ENCODE measurements around the gene SLC49A3. TPM values are rescaled to one million over a fixed set of nuclear protein-coding genes. Genes with fewer than 3 reads are reported as not detected.
A peak's percentile ranks its signal among the peaks of the same experiment; 100 is the strongest.

Gene SLC49A3
- polyA plus RNA-seq, 3 donors = 9.5 to 29.8 (median 11.1) TPM

DNA sequence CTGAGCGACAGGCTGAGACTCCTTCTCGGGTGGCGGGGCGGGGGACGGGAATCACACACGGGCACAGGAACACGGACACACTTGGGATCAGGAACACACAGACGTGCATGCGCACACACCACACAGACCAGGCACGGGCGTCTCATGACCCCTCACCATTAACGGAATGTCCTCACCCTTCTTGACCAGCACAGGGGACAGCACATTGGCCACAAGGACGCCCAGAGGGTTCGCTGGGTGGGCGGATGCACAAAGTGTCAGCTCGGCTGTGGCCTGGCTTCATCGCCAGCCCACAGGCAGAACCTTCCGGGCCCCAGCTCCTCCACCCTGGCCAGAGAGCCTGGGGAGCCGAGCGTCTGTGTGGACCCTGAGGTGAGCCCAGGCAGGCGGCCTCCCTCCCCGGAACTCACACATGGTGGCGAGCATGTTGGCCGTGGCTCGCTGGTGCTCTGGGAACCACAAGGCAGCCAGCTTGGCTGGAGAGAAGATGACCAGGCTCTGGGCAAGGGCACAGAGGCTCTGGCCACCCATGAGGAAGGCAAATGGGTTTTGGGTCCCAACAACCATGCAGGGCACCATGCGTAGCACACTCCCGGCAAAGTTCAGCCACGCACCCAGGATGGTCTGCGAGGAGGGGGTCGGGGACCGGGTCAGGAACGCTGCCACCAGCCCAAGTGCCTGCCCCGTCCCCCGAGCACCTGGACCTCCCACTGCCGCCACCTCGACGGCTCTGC, 3.1 kb downstream of the SLC49A3 start:
- Histone ChIP-seq H3K9ac (ENCODE audit: insufficient read depth, low read length, poor library complexity, severe bottlenecking) (no peak overlapping the region), H3K4me1 (ENCODE audit: control insufficient read depth in 1 of 2, insufficient read depth in 2 of 2, low read length in 2 of 2) (peaks cover 54 to 63% of the 10 kb centered on the region in 2 donors), H3K9me3 (replicated peaks in 1 of 2; ENCODE audit: control insufficient read depth in 1 of 2, insufficient read depth in 1 of 2, low read length in 2 of 2) (no peaks in the 10 kb centered on the region), H3K4me3 (replicated peaks in 1 of 3; ENCODE audit: low read depth in 2 of 3, low read length in 3 of 3) (no peak overlapping the region), H3K4me2 (replicated peaks; ENCODE audit: extremely low read depth, low read length, poor library complexity, severe bottlenecking) (no peak overlapping the region), H2AFZ (ENCODE audit: insufficient read depth, low read depth, low read length, poor library complexity, severe bottlenecking) (no peak overlapping the region), H3K27me3 (ENCODE audit: control insufficient read depth in 2 of 2, insufficient read depth in 2 of 2, low read length in 2 of 2) (no peaks in the 10 kb centered on the region), H3K79me2 (ENCODE audit: insufficient read depth, low read length) (peaks cover 35% of the 10 kb centered on the region), H3K36me3 (replicated peaks in 1 of 2; ENCODE audit: control insufficient read depth in 1 of 2, insufficient read depth in 2 of 2, low read length in 2 of 2) (peaks cover 4 to 18% of the 10 kb centered on the region in 2 donors), H4K20me1 (ENCODE audit: insufficient read depth, low read length) (peaks cover 45% of the 10 kb centered on the region), H3K27ac (ENCODE audit: low read depth in 1 of 2, low read length in 2 of 2) (no peak overlapping the region)
- Mint-ChIP-seq H3K27ac (peak overlapping the region in 3 of 7 donors; percentile 22 to 70 (median 54)), H3K4me1 (peaks cover 51% of the 10 kb centered on the region), H3K27me3 (ENCODE audit: low read depth in 3 of 3) (peaks cover 0 to under 1% (median 0%) of the 10 kb centered on the region in 3 donors), H3K9me3 (peaks cover 0 to 2% (median 0%) of the 10 kb centered on the region in 7 donors), H3K4me3 (no peak overlapping the region), H3K36me3 (peaks cover 12 to 23% of the 10 kb centered on the region in 2 donors)
- 96% methylated on average over 34 of the region's 37 CpGs for WGBS (ENCODE audit: insufficient coverage)
- TF ChIP-seq, protein P1, sequence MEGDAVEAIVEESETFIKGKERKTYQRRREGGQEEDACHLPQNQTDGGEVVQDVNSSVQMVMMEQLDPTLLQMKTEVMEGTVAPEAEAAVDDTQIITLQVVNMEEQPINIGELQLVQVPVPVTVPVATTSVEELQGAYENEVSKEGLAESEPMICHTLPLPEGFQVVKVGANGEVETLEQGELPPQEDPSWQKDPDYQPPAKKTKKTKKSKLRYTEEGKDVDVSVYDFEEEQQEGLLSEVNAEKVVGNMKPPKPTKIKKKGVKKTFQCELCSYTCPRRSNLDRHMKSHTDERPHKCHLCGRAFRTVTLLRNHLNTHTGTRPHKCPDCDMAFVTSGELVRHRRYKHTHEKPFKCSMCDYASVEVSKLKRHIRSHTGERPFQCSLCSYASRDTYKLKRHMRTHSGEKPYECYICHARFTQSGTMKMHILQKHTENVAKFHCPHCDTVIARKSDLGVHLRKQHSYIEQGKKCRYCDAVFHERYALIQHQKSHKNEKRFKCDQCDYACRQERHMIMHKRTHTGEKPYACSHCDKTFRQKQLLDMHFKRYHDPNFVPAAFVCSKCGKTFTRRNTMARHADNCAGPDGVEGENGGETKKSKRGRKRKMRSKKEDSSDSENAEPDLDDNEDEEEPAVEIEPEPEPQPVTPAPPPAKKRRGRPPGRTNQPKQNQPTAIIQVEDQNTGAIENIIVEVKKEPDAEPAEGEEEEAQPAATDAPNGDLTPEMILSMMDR (IDR thresholded peaks at IDR 0.05) = no peak
- intact Hi-C loops (cut with micrococcal nuclease) = loop anchor here in 1 of 2 donors (5.0 to 10.0 kb wide), 2 partner anchors 351 to 896 kb away; partner anchors contain the start of gene ZNF141
- DNase-seq = no peak

DNA sequence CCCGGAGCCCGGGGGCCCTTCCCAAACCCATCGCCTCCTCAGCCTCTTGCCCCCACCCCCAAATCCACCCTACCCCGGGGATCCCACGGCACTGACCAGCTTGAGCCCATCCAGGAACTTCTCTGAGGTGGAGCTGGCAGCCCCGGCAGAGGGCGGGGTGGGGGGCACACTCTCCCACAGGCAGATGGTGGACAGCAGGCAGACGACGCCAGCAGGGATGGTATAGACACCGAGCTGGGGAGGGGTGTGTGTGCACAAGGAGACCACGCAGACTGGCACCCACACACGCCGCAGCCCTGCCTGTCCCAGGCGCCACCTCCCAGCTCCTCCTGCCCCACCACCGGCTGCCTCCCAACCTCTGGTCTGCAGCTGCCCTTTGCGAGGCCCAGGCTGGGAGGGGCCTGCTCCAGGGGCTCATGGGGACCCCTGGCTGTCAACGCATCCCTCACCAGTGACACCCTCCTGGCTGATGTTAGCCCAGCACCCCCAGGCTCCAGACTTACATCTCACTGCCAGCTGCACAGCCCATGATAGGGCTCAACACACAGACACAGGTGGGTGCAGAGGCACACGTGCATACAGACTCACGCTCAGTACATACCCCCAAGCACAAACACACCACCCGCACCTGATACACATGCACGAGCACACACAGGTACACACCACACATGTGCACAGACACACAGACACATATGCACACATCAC, 4.2 kb downstream of the SLC49A3 start:
- 91% methylated on average over 16 of the region's 21 CpGs for WGBS (ENCODE audit: insufficient coverage)
- TF ChIP-seq, protein P1 (IDR thresholded peaks at IDR 0.05) = no peak
- peaks cover 53 to 62% of the 10 kb centered on the region in 2 donors for H3K4me1 ChIP-seq (ENCODE audit: control insufficient read depth in 1 of 2, insufficient read depth in 2 of 2, low read length in 2 of 2)
- no peak overlapping the region for H3K4me3 Mint-ChIP-seq
- no peak overlapping the region for H2AFZ ChIP-seq (ENCODE audit: insufficient read depth, low read depth, low read length, poor library complexity, severe bottlenecking)
- H3K36me3 ChIP-seq (replicated peaks in 1 of 2; ENCODE audit: control insufficient read depth in 1 of 2, insufficient read depth in 2 of 2, low read length in 2 of 2) = peaks cover 4 to 18% of the 10 kb centered on the region in 2 donors
- H3K36me3 Mint-ChIP-seq = peaks cover 12 to 23% of the 10 kb centered on the region in 2 donors
- peak overlapping the region in 3 of 7 donors; percentile 2 to 57 (median 25) for H3K27ac Mint-ChIP-seq
- no peak overlapping the region for H3K4me2 ChIP-seq (replicated peaks; ENCODE audit: extremely low read depth, low read length, poor library complexity, severe bottlenecking)
- no peaks in the 10 kb centered on the region for H3K27me3 ChIP-seq (ENCODE audit: control insufficient read depth in 2 of 2, insufficient read depth in 2 of 2, low read length in 2 of 2)
- H3K9me3 Mint-ChIP-seq = peaks cover 0 to 2% (median 0%) of the 10 kb centered on the region in 7 donors
- H3K79me2 ChIP-seq (ENCODE audit: insufficient read depth, low read length) = peaks cover 31% of the 10 kb centered on the region
- peaks cover 0 to 12% (median 4%) of the 10 kb centered on the region in 3 donors for H3K27me3 Mint-ChIP-seq (ENCODE audit: low read depth in 3 of 3)
- peaks cover 50% of the 10 kb centered on the region for H3K4me1 Mint-ChIP-seq
- no peak for DNase-seq
- no peak overlapping the region for H3K4me3 ChIP-seq (replicated peaks in 1 of 3; ENCODE audit: low read depth in 2 of 3, low read length in 3 of 3)
- intact Hi-C loops (cut with micrococcal nuclease) = loop anchor here in 1 of 2 donors (5.0 to 10.0 kb wide), 3 partner anchors 98 to 898 kb away; partner anchors contain the start of gene ZNF141
- H3K27ac ChIP-seq (ENCODE audit: low read depth in 1 of 2, low read length in 2 of 2) = no peak overlapping the region
- no peak overlapping the region for H3K9ac ChIP-seq (ENCODE audit: insufficient read depth, low read length, poor library complexity, severe bottlenecking)
- no peaks in the 10 kb centered on the region for H3K9me3 ChIP-seq (replicated peaks in 1 of 2; ENCODE audit: control insufficient read depth in 1 of 2, insufficient read depth in 1 of 2, low read length in 2 of 2)
- H4K20me1 ChIP-seq (ENCODE audit: insufficient read depth, low read length) = peaks cover 45% of the 10 kb centered on the region
